Hepatocyte (in vitro differentiated cells): ENCODE measurements around the gene ALAS2.

Experiments used
- EZH2 ChIP-seq: fragments of 200-600 bp; sonication (generic); IDR thresholded peaks from 2 replicates; pipeline ENCODE4 v1.6.1; 2016; ENCODE audit warnings: antibody characterized with exemption, mild to moderate bottlenecking, borderline replicate concordance
- EZH2phosphoT487 ChIP-seq: fragments of 200-600 bp; sonication (generic); IDR thresholded peaks from one replicate; pipeline ENCODE4 v1.6.1; 2018; ENCODE audit warnings: antibody characterized with exemption, mild to moderate bottlenecking, low read depth, moderate library complexity; ENCODE audit not compliant: unreplicated experiment, severe bottlenecking
- TF ChIP-seq, protein P1 (sequence below): fragments of 200-600 bp; sonication (generic); IDR thresholded peaks from 2 replicates; pipeline ENCODE4 v1.5.1; 2016; ENCODE audit warnings: antibody characterized with exemption, mild to moderate bottlenecking; ENCODE audit not compliant: poor library complexity

DNA sequence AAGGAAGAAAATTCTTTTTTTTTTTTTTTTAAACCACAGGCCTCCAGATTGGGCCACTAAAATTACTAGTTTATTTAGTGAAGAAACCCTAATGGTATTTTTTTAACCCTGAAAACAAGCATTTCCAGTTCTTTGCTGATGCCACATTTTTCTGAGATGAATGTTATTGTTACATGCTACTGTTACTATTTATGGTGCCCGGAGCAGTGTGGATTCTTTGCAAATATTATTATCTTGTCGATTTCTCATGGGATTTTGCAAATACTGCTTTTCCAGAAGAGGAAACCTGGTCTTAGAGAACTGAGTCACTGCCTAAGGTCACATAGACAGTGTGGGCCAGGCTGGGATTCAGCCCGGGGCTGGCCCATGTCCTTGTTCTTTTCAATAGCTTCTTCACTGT is 8.7 kb upstream of the ALAS2 start:
- TF ChIP-seq, protein P1, sequence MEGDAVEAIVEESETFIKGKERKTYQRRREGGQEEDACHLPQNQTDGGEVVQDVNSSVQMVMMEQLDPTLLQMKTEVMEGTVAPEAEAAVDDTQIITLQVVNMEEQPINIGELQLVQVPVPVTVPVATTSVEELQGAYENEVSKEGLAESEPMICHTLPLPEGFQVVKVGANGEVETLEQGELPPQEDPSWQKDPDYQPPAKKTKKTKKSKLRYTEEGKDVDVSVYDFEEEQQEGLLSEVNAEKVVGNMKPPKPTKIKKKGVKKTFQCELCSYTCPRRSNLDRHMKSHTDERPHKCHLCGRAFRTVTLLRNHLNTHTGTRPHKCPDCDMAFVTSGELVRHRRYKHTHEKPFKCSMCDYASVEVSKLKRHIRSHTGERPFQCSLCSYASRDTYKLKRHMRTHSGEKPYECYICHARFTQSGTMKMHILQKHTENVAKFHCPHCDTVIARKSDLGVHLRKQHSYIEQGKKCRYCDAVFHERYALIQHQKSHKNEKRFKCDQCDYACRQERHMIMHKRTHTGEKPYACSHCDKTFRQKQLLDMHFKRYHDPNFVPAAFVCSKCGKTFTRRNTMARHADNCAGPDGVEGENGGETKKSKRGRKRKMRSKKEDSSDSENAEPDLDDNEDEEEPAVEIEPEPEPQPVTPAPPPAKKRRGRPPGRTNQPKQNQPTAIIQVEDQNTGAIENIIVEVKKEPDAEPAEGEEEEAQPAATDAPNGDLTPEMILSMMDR, result no peak
- TF ChIP-seq EZH2, result no peak
- TF ChIP-seq EZH2phosphoT487, result no peak
